BLaER1 (cell line): Measurements from ENCODE around the gene NEDD8.

Source experiments
- H3K27ac ChIP-seq: shearing (Covaris generic); formaldehyde crosslinking; 2 replicates; pipeline ENCODE4 v1.8.1; 2022
- H3K27me3 ChIP-seq: shearing (Covaris generic); formaldehyde crosslinking; 2 replicates; pipeline ENCODE4 v1.8.1; 2022
- H3K36me3 ChIP-seq: shearing (Covaris generic); formaldehyde crosslinking; 2 replicates; pipeline ENCODE4 v1.8.1; 2022
- H3K4me1 ChIP-seq: shearing (Covaris generic); formaldehyde crosslinking; 2 replicates; pipeline ENCODE4 v1.8.1; 2022
- H3K4me2 ChIP-seq: shearing (Covaris generic); formaldehyde crosslinking; 2 replicates; pipeline ENCODE4 v1.8.1; 2022
- H3K4me3 ChIP-seq: shearing (Covaris generic); formaldehyde crosslinking; 2 replicates; pipeline ENCODE4 v1.8.1; 2022
- H3K9ac ChIP-seq: shearing (Covaris generic); formaldehyde crosslinking; 2 replicates; pipeline ENCODE4 v1.8.1; 2022
- H3K9me3 ChIP-seq: shearing (Covaris generic); formaldehyde crosslinking; 2 replicates; pipeline ENCODE4 v1.8.1; 2022
- H4K20me1 ChIP-seq: shearing (Covaris generic); formaldehyde crosslinking; 2 replicates; pipeline ENCODE4 v1.8.1; 2022
- Cebpa-rat ChIP-seq: shearing (Covaris generic); IDR thresholded peaks from 2 replicates; pipeline ENCODE4 v1.8.1; 2022

The NEDD8 gene

GRCh38 chr14:24198814-24199524, 33.2 kb downstream of the NEDD8 start:
- H3K4me3 ChIP-seq = no peak overlapping the region
- H3K36me3 ChIP-seq = peaks cover 57% of the 10 kb centered on the region
- H3K27ac ChIP-seq = no peak overlapping the region
- peaks cover 27% of the 10 kb centered on the region for H3K9me3 ChIP-seq
- H3K9ac ChIP-seq = no peak overlapping the region
- no peaks in the 10 kb centered on the region for H3K27me3 ChIP-seq
- peaks cover 36% of the 10 kb centered on the region for H3K4me1 ChIP-seq
- TF ChIP-seq Cebpa-rat = no peak
- H4K20me1 ChIP-seq = no peaks in the 10 kb centered on the region
- no peak overlapping the region for H3K4me2 ChIP-seq

- peak overlapping the region; percentile 98; the same call in 1 of the 2 replicates for H3K9ac ChIP-seq
- H3K4me2 ChIP-seq = peak overlapping the region; percentile 84
- H3K36me3 ChIP-seq = peaks cover 49% of the 10 kb centered on the region
- H3K9me3 ChIP-seq = peaks cover 10% of the 10 kb centered on the region
- TF ChIP-seq Cebpa-rat = no peak
- no peaks in the 10 kb centered on the region for H3K27me3 ChIP-seq
- H3K27ac ChIP-seq = peak overlapping the region; percentile 99; the same call in 1 of the 2 replicates
- peak overlapping the region; percentile 72; the same call in 1 of the 2 replicates for H3K4me3 ChIP-seq
- peaks cover 54% of the 10 kb centered on the region for H3K4me1 ChIP-seq
- H4K20me1 ChIP-seq = no peaks in the 10 kb centered on the region
These were observed 35.1 kb downstream of the NEDD8 start for GRCh38 chr14:24197056-24197450.

- Histone ChIP-seq H3K9me3 (peaks cover 3% of the 10 kb centered on the region), H4K20me1 (no peaks in the 10 kb centered on the region), H3K27ac (peak overlapping the region; percentile 99), H3K4me1 (peaks cover 58% of the 10 kb centered on the region), H3K36me3 (peaks cover 49% of the 10 kb centered on the region), H3K9ac (peak overlapping the region; percentile 98), H3K4me3 (peak overlapping the region; percentile 72), H3K27me3 (no peaks in the 10 kb centered on the region), H3K4me2 (peak overlapping the region; percentile 84)
- no peak for TF ChIP-seq Cebpa-rat
These were observed 35.8 kb downstream of the NEDD8 start for GRCh38 chr14:24196071-24197055.

- no peak for TF ChIP-seq Cebpa-rat
- Histone ChIP-seq H3K4me3 (peak within 1 kb of the TSS; percentile 72), H3K36me3 (peaks cover 46% of the 10 kb centered on the region), H3K9ac (peak within 1 kb of the TSS; percentile 98), H4K20me1 (no peaks in the 10 kb centered on the region), H3K9me3 (no peaks in the 10 kb centered on the region), H3K4me1 (peaks cover 58% of the 10 kb centered on the region), H3K27ac (peak within 1 kb of the TSS; percentile 99), H3K27me3 (no peaks in the 10 kb centered on the region), H3K4me2 (peak within 1 kb of the TSS; percentile 84)
These were observed 36.7 kb downstream of the NEDD8 start, which contains the start of gene TM9SF1 for GRCh38 chr14:24195186-24196070. Gene TM9SF1, minus strand, starts transcription at chr14:24195441. Its CDS starts 422 bp downstream, at chr14:24195019.

- peaks cover 45% of the 10 kb centered on the region for H3K36me3 ChIP-seq
- H4K20me1 ChIP-seq = no peaks in the 10 kb centered on the region
- H3K9ac ChIP-seq = peak overlapping the region; percentile 98
These were observed 37.3 kb downstream of the NEDD8 start for GRCh38 chr14:24194873-24195185.

GRCh38 chr14:24194186-24194872, 37.8 kb downstream of the NEDD8 start:
- H3K9ac ChIP-seq = peak overlapping the region; percentile 98
- no peaks in the 10 kb centered on the region for H3K9me3 ChIP-seq
- H3K27me3 ChIP-seq = no peaks in the 10 kb centered on the region
- no peak for TF ChIP-seq Cebpa-rat
- H3K4me3 ChIP-seq = peak overlapping the region; percentile 72
- no peaks in the 10 kb centered on the region for H4K20me1 ChIP-seq
- H3K36me3 ChIP-seq = peaks cover 40% of the 10 kb centered on the region
- H3K4me1 ChIP-seq = peaks cover 62% of the 10 kb centered on the region
- no peak overlapping the region for H3K27ac ChIP-seq
- peak overlapping the region; percentile 84 for H3K4me2 ChIP-seq

More at GRCh38 chr14:24194873-24195185, 37.3 kb downstream of the NEDD8 start:
- Histone ChIP-seq H3K27me3 (no peaks in the 10 kb centered on the region), H3K27ac (peak overlapping the region; percentile 99), H3K4me2 (peak overlapping the region; percentile 84), H3K4me1 (peaks cover 58% of the 10 kb centered on the region), H3K9me3 (no peaks in the 10 kb centered on the region), H3K4me3 (peak overlapping the region; percentile 72)
- TF ChIP-seq Cebpa-rat = no peak

GRCh38 chr14:24192933-24193332, 39.2 kb downstream of the NEDD8 start:
- Histone ChIP-seq H4K20me1 (no peaks in the 10 kb centered on the region), H3K36me3 (peaks cover 29% of the 10 kb centered on the region), H3K27me3 (no peaks in the 10 kb centered on the region), H3K9me3 (no peaks in the 10 kb centered on the region), H3K4me2 (peak overlapping the region; percentile 43), H3K4me1 (peaks cover 65% of the 10 kb centered on the region), H3K27ac (no peak overlapping the region), H3K4me3 (no peak overlapping the region), H3K9ac (no peak overlapping the region)
- TF ChIP-seq Cebpa-rat = no peak

- TF ChIP-seq Cebpa-rat = no peak
- H3K36me3 ChIP-seq = peaks cover 49% of the 10 kb centered on the region
- H4K20me1 ChIP-seq = no peaks in the 10 kb centered on the region
- H3K4me3 ChIP-seq = no peak overlapping the region
- no peak overlapping the region for H3K9ac ChIP-seq
- H3K27ac ChIP-seq = no peak overlapping the region
- peaks cover 60% of the 10 kb centered on the region for H3K4me1 ChIP-seq
- H3K27me3 ChIP-seq = no peaks in the 10 kb centered on the region
- no peak overlapping the region for H3K4me2 ChIP-seq
- H3K9me3 ChIP-seq = no peaks in the 10 kb centered on the region
These were observed 41.8 kb downstream of the NEDD8 start for GRCh38 chr14:24190416-24190815.
